Hepatocyte (in vitro differentiated cells): ENCODE measurements around the gene SH3YL1.

Experiments used
- EZH2 ChIP-seq: fragments of 200-600 bp; sonication (generic); IDR thresholded peaks from 2 replicates; pipeline ENCODE4 v1.6.1; 2016; ENCODE audit warnings: antibody characterized with exemption, mild to moderate bottlenecking, borderline replicate concordance
- EZH2phosphoT487 ChIP-seq: fragments of 200-600 bp; sonication (generic); IDR thresholded peaks from one replicate; pipeline ENCODE4 v1.6.1; 2018; ENCODE audit warnings: antibody characterized with exemption, mild to moderate bottlenecking, low read depth, moderate library complexity; ENCODE audit not compliant: unreplicated experiment, severe bottlenecking
- TF ChIP-seq, protein P1 (sequence below): fragments of 200-600 bp; sonication (generic); IDR thresholded peaks from 2 replicates; pipeline ENCODE4 v1.5.1; 2016; ENCODE audit warnings: antibody characterized with exemption, mild to moderate bottlenecking; ENCODE audit not compliant: poor library complexity

DNA sequence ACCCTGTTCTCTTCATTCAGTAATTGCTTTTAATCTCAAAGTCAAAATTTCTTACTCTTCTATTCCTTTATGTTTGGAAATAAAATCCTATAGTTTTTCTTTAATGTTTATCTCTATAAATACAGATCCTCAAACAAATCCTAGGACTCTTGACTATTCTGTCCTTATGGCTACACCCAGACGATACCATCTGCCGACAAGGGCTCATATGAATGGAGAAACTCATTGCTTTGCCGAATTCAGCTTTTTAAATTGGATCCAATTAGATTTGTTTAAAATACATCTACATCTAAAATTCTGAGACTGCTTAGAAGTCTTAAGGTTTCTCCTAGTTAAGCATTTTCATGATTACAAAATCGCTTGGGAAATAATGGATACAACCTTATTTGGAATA, 15.1 kb upstream of the SH3YL1 start:
- TF ChIP-seq, protein P1, sequence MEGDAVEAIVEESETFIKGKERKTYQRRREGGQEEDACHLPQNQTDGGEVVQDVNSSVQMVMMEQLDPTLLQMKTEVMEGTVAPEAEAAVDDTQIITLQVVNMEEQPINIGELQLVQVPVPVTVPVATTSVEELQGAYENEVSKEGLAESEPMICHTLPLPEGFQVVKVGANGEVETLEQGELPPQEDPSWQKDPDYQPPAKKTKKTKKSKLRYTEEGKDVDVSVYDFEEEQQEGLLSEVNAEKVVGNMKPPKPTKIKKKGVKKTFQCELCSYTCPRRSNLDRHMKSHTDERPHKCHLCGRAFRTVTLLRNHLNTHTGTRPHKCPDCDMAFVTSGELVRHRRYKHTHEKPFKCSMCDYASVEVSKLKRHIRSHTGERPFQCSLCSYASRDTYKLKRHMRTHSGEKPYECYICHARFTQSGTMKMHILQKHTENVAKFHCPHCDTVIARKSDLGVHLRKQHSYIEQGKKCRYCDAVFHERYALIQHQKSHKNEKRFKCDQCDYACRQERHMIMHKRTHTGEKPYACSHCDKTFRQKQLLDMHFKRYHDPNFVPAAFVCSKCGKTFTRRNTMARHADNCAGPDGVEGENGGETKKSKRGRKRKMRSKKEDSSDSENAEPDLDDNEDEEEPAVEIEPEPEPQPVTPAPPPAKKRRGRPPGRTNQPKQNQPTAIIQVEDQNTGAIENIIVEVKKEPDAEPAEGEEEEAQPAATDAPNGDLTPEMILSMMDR: no peak
- TF ChIP-seq EZH2phosphoT487 (no peak), EZH2 (no peak)
